ENCODE measurements around the gene TTC7B.

DNA sequence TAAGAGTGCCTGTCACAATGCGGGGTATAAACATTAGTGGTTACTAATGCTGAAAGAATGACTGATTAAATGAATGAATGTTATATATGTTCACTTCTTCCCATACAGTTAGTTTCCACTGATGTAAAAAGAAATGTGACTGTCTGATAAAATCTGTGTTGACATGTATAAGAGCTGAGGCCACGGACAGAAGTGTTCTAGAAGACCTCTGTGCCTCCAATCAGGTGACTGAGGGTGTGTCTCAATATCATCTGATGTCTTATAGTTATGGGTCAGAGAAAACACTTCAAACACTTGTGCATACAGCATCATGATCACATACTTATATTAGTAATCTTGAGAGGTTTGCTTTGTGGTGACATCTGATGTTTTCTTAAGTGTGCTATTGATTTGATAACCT, 183.4 kb downstream of the TTC7B start:
- TF ChIP-seq JUN (IDR thresholded peaks at IDR 0.05; ENCODE audit: low read depth, low read length) (no peak), RAD21 (IDR thresholded peaks at IDR 0.05 in 1 of 2, conservative IDR thresholded peaks at IDR 0.05 in 1 of 2; ENCODE audit: low read depth in 2 of 2, low read length in 2 of 2) (no peak), SP1 (IDR thresholded peaks at IDR 0.05; ENCODE audit: low read depth, low read length) (no peak), POLR2A (IDR thresholded peaks at IDR 0.05; ENCODE audit: control extremely low read depth in 1 of 2, low read depth in 2 of 2, low read length in 2 of 2) (no peak), EP300 (IDR thresholded peaks at IDR 0.05; ENCODE audit: borderline replicate concordance in 1 of 2, low read depth in 2 of 2, low read length in 2 of 2) (no peak), BACH1 (IDR thresholded peaks at IDR 0.05; ENCODE audit: low read length) (no peak), YY1 (IDR thresholded peaks at IDR 0.05; ENCODE audit: low read depth, low read length) (no peak), RFX5 (IDR thresholded peaks at IDR 0.05; ENCODE audit: borderline replicate concordance, low read depth, low read length) (no peak)
- TF ChIP-seq, protein P1, sequence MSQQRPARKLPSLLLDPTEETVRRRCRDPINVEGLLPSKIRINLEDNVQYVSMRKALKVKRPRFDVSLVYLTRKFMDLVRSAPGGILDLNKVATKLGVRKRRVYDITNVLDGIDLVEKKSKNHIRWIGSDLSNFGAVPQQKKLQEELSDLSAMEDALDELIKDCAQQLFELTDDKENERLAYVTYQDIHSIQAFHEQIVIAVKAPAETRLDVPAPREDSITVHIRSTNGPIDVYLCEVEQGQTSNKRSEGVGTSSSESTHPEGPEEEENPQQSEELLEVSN (IDR thresholded peaks at IDR 0.05) = no peak
- TF ChIP-seq, protein P2, sequence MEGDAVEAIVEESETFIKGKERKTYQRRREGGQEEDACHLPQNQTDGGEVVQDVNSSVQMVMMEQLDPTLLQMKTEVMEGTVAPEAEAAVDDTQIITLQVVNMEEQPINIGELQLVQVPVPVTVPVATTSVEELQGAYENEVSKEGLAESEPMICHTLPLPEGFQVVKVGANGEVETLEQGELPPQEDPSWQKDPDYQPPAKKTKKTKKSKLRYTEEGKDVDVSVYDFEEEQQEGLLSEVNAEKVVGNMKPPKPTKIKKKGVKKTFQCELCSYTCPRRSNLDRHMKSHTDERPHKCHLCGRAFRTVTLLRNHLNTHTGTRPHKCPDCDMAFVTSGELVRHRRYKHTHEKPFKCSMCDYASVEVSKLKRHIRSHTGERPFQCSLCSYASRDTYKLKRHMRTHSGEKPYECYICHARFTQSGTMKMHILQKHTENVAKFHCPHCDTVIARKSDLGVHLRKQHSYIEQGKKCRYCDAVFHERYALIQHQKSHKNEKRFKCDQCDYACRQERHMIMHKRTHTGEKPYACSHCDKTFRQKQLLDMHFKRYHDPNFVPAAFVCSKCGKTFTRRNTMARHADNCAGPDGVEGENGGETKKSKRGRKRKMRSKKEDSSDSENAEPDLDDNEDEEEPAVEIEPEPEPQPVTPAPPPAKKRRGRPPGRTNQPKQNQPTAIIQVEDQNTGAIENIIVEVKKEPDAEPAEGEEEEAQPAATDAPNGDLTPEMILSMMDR (IDR thresholded peaks at IDR 0.05; ENCODE audit: control extremely low read depth in 1 of 3, insufficient read depth in 1 of 3, low read depth in 1 of 3, low read length in 3 of 3) = no peak
- TF ChIP-seq, protein P3, sequence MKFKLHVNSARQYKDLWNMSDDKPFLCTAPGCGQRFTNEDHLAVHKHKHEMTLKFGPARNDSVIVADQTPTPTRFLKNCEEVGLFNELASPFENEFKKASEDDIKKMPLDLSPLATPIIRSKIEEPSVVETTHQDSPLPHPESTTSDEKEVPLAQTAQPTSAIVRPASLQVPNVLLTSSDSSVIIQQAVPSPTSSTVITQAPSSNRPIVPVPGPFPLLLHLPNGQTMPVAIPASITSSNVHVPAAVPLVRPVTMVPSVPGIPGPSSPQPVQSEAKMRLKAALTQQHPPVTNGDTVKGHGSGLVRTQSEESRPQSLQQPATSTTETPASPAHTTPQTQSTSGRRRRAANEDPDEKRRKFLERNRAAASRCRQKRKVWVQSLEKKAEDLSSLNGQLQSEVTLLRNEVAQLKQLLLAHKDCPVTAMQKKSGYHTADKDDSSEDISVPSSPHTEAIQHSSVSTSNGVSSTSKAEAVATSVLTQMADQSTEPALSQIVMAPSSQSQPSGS (IDR thresholded peaks at IDR 0.05; ENCODE audit: low read length) = no peak
